Body of pancreas (tissue), 4 donors: ENCODE results near the gene ZKSCAN1. TPM values are rescaled to one million over a fixed set of nuclear protein-coding genes. Genes with fewer than 3 reads are reported as not detected.
A peak's percentile ranks its signal among the peaks of the same experiment; 100 is the strongest.

Source experiments
- ATAC-seq: fragments of 150-250 bp; one replicate; pipeline ENCODE4 v1.9.1; 2016
- DNase-seq, 4 donors: peaks; one replicate each; pipeline ENCODE4 v3.0.0-alpha.2; 2019
- H3K27ac ChIP-seq, 4 donors: fragments of 200-600 bp; sonication (generic); 1 replicate in 3 of 4; 2 replicates in 1 of 4; pipeline versions ENCODE4 v1.5.1 to v1.6.1; 2016 to 2019; ENCODE audit warnings: mild to moderate bottlenecking in 1 of 4, mixed read lengths in 1 of 4, moderate library complexity in 1 of 4
- H3K27me3 ChIP-seq, 2 donors: fragments of 200-600 bp; sonication (generic); one replicate each; pipeline ENCODE4 v1.6.0; 2016; ENCODE audit warnings: mild to moderate bottlenecking in 1 of 2
- H3K36me3 ChIP-seq, 2 donors: fragments of 200-600 bp; sonication (generic); replicated peaks in 1 of 2; 2 replicates each; pipeline ENCODE4 v1.5.1; 2016; ENCODE audit warnings: low read depth in 2 of 2; ENCODE audit not compliant: insufficient read depth in 1 of 2
- H3K4me1 ChIP-seq: fragments of 200-600 bp; sonication (generic); one replicate; pipeline ENCODE4 v1.6.0; 2016
- H3K4me3 ChIP-seq, 2 donors: fragments of 200-600 bp; sonication (generic); 1 replicate in 1 of 2; 2 replicates in 1 of 2; pipeline ENCODE4 v1.5.1; 2016 to 2019
- H3K9me3 ChIP-seq, 3 donors: fragments of 200-600 bp; sonication (generic); 1 replicate in 2 of 3; 2 replicates in 1 of 3; pipeline ENCODE4 v1.5.1; 2016
- CTCF ChIP-seq, 7 experiments: fragments of 450-650 bp in 4 of 7; fragments of 200-600 bp in 3 of 7; sonication (generic) in 3 of 7; IDR thresholded peaks; one replicate each; pipeline ENCODE4 v1.5.1; 2016 to 2019; ENCODE audit warnings: antibody characterized with exemption in 7 of 7
- POLR2A ChIP-seq, 3 donors: fragments of 450-650 bp; IDR thresholded peaks; one replicate each; pipeline ENCODE4 v1.6.1; 2016; ENCODE audit warnings: antibody characterized with exemption in 3 of 3, mild to moderate bottlenecking in 2 of 3
- WGBS, 2 donors: methylation state at CpG; one replicate each; pipeline ENCODE4 v1.1.5; 2017; 5-methylcytosine and 5-hydroxymethylcytosine counted together
- intact Hi-C: fragments of 100-400 bp; cut with DNase I; formaldehyde crosslinking; loops from one replicate; pipeline ENCODE4 v1.15.1; 2023
- total RNA-seq, 2 donors: library from RNA; depleted of rRNA; stranded (reverse); fragments of >200 nt; gene quantifications; one replicate each; pipeline ENCODE4 v1.1.0, GENCODE V29; 2016

The ZKSCAN1 gene
- total RNA-seq, 2 donors from 2014 or later = 31.6 to 40.2 TPM

- peaks cover 4 to 26% of the 10 kb centered on the region in 2 donors for H3K36me3 ChIP-seq
- intact Hi-C loops = no loop called here
- H3K27ac ChIP-seq = peak overlapping the region in 3 of 4 donors; percentile 73 to 99 (median 81)
- ATAC-seq = no peak
- H3K27me3 ChIP-seq = no peaks in the 10 kb centered on the region
- TF ChIP-seq POLR2A (IDR thresholded peaks at IDR 0.05) = no peak
- no peak for TF ChIP-seq CTCF (IDR thresholded peaks at IDR 0.05)
- H3K4me1 ChIP-seq = peaks cover 51% of the 10 kb centered on the region
- H3K9me3 ChIP-seq = no peaks in the 10 kb centered on the region
- peak in 1 of 4 donors; percentile 39 for DNase-seq
- 40 to 42% methylated on average over 12 of the region's 12 CpGs for WGBS, 2 donors
- H3K4me3 ChIP-seq = no peak overlapping the region
Observed at GRCh38 chr7:100024020-100024619, 8.7 kb downstream of the ZKSCAN1 start.

- Histone ChIP-seq H3K27ac (no peak overlapping the region), H3K4me1 (peaks cover 23% of the 10 kb centered on the region), H3K9me3 (no peaks in the 10 kb centered on the region), H3K27me3 (no peaks in the 10 kb centered on the region), H3K36me3 (peaks cover 4 to 39% of the 10 kb centered on the region in 2 donors), H3K4me3 (no peak overlapping the region)
- DNase-seq (no peak), ATAC-seq (no peak)
- WGBS, 2 donors = 86% methylated on average over 11 of the region's 11 CpGs
- TF ChIP-seq CTCF (IDR thresholded peaks at IDR 0.05) (no peak), POLR2A (IDR thresholded peaks at IDR 0.05) (no peak)
- intact Hi-C loops = no loop called here
Observed at GRCh38 chr7:100027197-100027596, 11.8 kb downstream of the ZKSCAN1 start.

DNA sequence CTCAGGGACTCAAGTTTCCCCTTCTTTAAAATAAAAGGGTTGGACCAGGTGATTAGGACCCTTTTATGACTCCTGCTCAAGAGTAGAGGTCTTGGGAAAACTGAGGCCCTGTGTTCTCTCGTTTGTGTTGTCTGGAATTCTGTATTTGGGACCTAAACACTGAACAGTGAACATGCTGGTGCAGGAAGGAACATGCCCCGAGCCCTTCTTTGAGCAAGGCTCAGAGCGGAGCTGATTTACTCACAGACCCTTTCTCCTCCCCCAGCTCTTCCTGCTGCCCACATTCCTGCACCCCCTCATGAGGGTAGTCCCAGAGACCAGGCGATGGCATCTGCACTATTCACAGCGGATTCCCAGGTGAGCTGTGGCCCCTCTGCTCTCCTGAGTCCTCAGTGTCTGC, 14.2 kb downstream of the ZKSCAN1 start:
- Histone ChIP-seq H3K4me1 (no peaks in the 10 kb centered on the region), H3K9me3 (no peaks in the 10 kb centered on the region), H3K36me3 (peaks cover 12 to 46% of the 10 kb centered on the region in 2 donors), H3K4me3 (no peak overlapping the region), H3K27me3 (no peaks in the 10 kb centered on the region), H3K27ac (no peak overlapping the region)
- TF ChIP-seq POLR2A (IDR thresholded peaks at IDR 0.05) = no peak
- no peak for TF ChIP-seq CTCF (IDR thresholded peaks at IDR 0.05)
- WGBS, 2 donors = 80 to 85% methylated on average over 3 to 5 of the region's 5 CpGs
- intact Hi-C loops = no loop called here
- DNase-seq (no peak), ATAC-seq (no peak)

- ATAC-seq (no peak), DNase-seq (no peak)
- no peaks in the 10 kb centered on the region for H3K27me3 ChIP-seq
- 87 to 91% methylated on average over 5 to 6 of the region's 6 CpGs for WGBS, 2 donors
- H3K4me3 ChIP-seq = no peak overlapping the region
- TF ChIP-seq CTCF (IDR thresholded peaks at IDR 0.05) (no peak), POLR2A (IDR thresholded peaks at IDR 0.05) (no peak)
- no peak overlapping the region for H3K27ac ChIP-seq
- H3K9me3 ChIP-seq = no peaks in the 10 kb centered on the region
- peaks cover 8 to 36% of the 10 kb centered on the region in 2 donors for H3K36me3 ChIP-seq
- H3K4me1 ChIP-seq = peaks cover 31% of the 10 kb centered on the region
- intact Hi-C loops = no loop called here
Observed at GRCh38 chr7:100033526-100033925, 18.1 kb downstream of the ZKSCAN1 start.
